Right ventricle myocardium superior (tissue), 1 donor: ENCODE data around the gene MRM2. TPM values are rescaled to one million over a fixed set of nuclear protein-coding genes. Genes with fewer than 3 reads are reported as not detected.

Source experiments
- ATAC-seq: fragments of 200-7000 bp; cut with Tn5 transposase; one replicate; pipeline ENCODE4 v1.9.1; 2020; ENCODE audit warnings: mild to moderate bottlenecking; ENCODE audit not compliant: poor library complexity
- DNase-seq: peaks from one replicate; pipeline ENCODE4 v3.0.0-alpha.2; 2020
- intact Hi-C: fragments of 100-400 bp; cut with DNase I; formaldehyde crosslinking; loops from one replicate; pipeline ENCODE4 v1.11.2; 2022
- total RNA-seq: library from RNA; stranded (reverse); fragmentation: NEBNext Ultra II Directional; extraction: Animal tissue kit (Norgen Biotek cat#: 25700); gene quantifications from one replicate; pipeline ENCODE4 v1.2.1, GENCODE V29; 2021
- donor health status: DM: no; HTN: yes; CAD: no; lungs with severe emphysema.

MRM2 gene
- total RNA-seq, 1 donor from 2014 or later, result 20.0 TPM

DNA sequence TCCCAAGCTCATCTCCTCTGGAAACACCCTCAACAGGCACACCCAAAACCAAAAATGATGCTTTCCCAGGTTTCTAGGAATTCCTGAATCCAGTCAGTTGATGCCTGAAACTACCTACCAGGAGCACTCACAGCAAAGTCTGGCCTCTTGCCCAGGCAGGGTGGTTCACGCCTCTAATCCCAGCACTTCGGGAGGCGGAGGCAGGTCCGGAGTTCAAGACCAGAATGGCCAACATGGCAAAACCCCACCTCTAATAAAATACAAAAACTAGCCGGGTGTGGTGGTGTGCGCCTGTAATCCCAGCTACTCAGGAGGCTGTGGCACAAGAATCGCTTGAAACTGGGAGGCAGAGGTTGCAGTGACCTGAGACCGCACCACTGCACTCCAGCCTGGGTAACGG, 11.1 kb downstream of the MRM2 start:
- intact Hi-C loops, result loop anchor here (5.0 kb wide), 1 partner anchor 81 kb away; the partner anchor contains the start of gene SNX8
- ATAC-seq, result no peak
- DNase-seq, result no peak

DNA sequence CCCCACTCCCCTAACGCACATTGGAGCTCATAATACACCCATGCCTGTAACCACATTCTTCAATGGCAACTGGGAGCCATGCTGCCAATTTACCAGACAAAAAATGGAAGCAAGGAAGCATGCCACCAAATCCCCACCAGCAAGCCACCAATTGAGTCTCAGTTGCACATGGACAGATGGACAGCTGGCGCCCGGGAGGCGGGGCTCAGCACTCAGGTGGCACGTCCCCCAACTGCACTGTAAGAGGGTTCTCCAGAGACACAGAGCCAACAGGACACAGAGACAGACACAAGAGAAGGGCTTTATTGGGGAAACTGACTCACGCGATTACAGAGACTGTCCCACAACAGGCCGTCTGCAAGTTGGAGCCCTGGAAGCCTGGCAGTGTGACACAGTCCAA, 11.8 kb downstream of the MRM2 start:
- DNase-seq, result no peak
- ATAC-seq, result no peak
- intact Hi-C loops, result loop anchor here (5.0 kb wide), 1 partner anchor 82 kb away; the partner anchor contains the start of gene SNX8

DNA sequence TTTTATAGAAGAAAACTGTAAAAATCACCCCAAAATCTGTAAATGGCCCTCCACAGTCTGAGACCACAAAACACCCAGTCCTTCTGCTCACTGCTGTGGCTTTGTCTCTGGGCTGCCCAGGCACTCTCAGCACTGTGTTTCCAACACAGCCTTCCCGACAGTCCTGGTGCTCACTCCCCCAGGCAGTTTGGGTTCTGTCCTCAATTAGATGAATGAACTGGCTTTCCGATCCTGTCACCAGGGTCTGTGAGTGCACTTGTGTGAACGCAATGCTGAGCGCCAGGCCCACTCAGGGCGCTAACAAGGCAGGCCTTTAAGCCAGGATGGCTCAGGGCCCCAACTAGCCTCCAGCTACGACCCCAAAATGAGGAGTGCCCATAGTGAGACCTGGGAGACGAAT, 12.5 kb downstream of the MRM2 start:
- ATAC-seq (no peak), DNase-seq (no peak)
- intact Hi-C loops, result no loop called here

DNA sequence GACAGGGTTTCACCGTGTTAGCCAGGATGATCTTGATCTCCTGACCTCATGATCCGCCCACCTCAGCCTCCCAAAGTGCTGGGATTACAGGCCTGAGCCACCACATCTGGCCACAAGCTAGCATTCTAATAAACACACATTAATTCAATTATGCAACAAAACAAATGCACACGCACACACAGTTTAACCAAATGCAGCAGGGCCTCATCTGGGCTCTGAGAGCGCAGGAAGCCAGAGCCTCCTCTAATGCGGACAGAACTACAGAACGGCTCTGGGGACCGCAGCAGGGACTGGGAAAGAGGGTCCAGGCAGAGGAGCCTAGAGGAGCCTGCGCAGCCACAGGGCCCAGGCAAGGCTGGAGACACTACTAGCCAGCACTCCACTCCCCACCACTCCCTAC, 13.1 kb downstream of the MRM2 start:
- ATAC-seq, result no peak
- no peak for DNase-seq
- intact Hi-C loops, result no loop called here

DNA sequence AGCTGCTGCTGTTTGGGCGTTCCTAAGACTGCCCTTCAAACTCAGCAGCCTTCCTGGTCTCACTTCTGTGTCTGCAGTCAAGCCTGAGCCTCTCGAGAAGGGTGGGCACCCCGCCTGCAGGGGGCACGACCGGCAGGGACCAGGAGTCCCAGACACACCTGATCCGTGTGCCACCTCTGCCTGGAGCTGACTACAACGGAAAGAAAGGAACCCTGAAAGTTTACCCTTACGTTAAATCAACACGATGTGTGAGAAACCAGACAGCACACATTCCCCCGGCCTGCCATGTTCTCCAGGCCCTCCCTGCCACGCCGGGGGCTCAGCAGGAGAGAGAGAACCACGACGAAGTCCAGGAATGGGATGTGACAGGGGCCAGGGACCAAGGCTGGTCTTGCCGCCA, 14.3 kb downstream of the MRM2 start:
- DNase-seq, result no peak
- ATAC-seq, result no peak
- intact Hi-C loops, result no loop called here

DNA sequence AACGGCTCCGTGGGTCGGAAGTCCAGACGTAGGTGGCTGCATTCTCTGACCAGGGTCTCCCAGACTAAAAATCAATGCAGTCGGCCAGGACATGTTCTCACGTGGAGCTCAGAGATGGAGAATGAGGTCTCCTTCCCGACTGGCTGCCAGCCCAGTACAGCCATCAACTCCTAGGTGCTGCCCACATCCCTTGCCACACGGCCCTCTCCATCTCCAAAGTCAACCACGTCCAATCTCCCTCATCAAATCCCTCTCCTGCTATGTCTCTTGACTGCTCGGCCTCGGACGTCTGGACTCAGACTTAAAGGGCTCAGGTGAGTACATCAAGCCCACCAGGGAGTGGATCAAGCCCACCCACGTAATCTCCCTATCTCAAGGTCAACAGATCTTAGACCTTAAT, 16.2 kb downstream of the MRM2 start:
- ATAC-seq, result no peak
- intact Hi-C loops, result no loop called here

DNA sequence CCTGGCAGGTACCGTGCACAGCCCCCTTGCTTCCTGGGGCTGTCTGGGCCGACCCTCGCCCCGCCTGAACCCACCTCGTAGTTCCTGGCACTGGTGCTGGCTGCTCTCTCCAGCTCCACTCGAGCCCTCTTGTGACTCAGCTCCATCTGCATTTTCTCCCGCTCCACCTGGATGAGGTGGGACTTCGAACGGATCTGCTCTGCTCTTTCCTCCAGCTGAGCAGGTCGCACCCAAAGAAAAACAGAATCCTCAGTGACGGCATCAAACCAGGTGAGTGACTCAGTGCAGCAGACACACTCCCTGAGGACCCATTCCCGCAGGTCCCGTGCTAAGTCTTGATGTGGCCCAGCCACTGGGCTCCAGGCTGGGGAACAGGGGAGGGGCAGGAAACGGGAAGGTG, 16.7 kb downstream of the MRM2 start:
- intact Hi-C loops, result no loop called here
- DNase-seq (no peak), ATAC-seq (peak; percentile 38)

More for the DNA sequence above, 16.2 kb downstream of the MRM2 start:
- no peak for DNase-seq

DNA sequence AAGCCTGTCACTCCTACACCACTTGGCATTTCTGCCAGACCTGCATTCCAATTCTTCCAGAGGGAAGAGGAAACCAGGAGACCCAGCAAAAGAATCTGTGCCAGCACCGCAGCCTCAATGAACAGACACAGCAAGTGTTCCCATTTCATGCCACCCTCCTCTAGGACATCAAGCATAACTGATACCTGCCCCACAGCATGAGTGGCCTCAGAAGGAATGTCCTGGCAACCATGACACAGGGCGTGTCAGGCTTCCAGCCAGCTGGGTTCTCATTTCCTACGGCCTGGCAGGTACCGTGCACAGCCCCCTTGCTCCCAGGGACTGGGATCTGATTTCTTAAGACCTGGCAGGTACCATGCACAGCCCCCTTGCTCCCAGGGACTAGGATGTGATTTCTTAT, 17.1 kb downstream of the MRM2 start:
- DNase-seq (no peak), ATAC-seq (peak; percentile 84)
- intact Hi-C loops, result no loop called here

DNA sequence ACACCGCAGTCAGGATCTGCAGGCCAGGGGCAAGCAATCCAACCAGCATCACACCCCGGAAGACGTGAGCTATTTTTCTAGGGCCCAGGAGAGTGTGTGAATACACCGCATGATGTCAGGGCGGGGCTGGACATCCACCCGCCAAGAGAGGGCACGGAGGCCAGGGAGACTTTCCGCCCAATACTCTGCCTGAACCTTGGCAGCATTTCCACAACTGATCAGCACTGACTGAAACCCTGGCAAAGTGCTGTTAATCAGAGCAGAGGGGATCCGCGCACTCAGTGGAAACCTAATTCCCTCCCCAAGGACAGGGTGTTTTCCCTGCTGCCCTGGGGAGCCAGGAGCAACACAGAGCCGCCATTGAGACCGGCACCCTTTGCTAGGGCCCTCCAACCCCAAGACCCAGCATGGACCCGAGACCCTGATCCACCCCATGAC, 17.5 kb downstream of the MRM2 start:
- intact Hi-C loops, result no loop called here
- DNase-seq (no peak), ATAC-seq (peak; percentile 8)

DNA sequence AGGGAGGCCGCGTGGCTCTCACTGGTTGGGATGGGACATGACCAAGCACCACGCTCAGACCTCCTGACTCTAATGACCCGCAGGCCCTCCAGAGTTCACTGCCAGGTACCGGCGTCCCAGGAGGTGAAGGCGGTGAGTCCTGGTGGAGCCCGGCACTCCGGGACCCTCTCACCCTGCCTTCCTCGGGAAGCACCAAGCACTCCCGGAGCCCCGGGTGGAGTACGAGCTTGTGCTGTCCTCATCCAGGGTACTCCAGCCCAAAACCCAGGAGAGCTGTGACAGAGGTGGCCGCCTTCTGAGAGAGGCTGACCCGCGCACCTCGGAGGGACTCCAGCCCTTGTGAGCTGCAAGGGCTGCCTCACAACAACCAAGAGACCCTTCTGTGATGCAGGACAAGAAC, 18.7 kb downstream of the MRM2 start:
- DNase-seq (no peak), ATAC-seq (no peak)
- intact Hi-C loops, result no loop called here

DNA sequence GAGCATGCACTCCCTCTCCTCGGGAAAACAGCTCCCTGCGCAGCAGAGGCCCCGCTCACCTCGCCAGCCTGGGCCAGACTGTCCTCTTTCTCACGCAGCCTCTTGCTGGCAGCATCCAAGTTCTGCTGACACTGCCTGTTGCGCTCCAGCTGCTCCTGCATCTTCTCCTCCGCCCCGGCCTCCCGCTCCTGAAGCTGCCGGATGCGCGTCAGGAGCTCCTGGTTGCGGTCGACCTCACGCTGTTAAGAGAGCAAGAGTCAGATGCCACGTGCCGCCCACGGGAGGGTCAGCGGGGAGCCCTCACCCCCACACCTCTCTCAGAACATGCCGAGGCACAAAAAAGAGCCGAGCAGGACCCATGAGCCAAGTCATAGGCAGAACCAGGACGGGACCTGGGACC, 19.5 kb downstream of the MRM2 start:
- ATAC-seq, result no peak
- no peak for DNase-seq
- intact Hi-C loops, result no loop called here

DNA sequence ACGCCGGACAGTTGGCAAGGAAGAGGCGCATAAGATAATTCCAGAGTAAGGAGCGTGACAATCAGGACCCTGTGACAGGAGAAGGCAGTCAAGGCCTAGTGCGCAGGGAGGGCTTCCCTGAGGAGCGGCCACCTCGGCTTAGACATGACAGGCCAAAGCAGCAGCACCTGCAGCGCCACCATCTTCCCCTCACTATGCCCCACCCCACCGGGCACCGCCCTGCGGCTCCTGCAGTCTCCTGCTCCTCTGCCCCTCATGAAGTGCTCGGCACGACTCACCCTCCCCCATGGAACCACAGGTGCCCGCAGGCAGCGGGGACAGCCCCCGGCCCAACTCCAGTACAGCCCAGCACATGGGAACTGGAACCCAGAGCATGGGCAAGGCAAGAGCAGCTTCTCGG, 21.1 kb downstream of the MRM2 start:
- no peak for DNase-seq
- intact Hi-C loops, result no loop called here
- no peak for ATAC-seq

DNA sequence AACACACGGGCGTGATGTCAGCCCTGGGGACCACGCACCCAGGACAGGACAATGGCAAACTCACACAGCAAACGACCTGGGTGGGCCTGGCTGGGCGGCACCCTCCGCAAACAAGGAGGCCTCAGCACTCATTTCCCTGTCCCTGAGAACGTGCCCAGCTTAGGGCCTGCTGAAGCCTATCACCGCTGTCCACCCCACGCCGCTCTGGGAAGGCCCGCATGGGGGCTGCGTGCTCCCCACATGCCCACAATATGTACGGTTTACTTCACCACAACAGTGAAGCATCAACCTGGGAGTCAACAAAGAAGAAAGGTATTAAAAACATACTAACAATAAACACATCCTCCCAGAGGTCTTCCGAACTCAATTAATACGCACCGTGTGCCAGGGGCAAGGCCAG, 21.5 kb downstream of the MRM2 start:
- ATAC-seq, result no peak
- intact Hi-C loops, result no loop called here
- no peak for DNase-seq

DNA sequence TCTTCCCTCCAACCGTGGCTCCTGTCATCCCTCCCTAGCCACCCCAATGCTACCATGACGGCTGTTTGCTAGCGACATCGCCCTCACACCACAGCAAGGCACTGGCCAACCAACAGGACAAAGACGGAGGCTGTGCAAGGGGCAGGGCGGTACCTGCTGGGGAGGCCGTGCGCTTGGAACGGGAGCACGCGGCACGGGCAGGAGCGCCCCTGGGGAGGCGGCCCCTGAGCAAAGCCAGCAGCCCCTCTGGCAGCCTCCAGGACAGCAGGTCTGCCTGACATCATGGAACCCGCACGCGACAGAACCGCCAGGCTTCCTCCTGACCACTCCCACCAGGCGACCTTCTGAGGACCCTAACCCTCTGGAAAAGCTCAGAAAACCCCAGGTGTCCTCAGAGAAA, 22.0 kb downstream of the MRM2 start:
- intact Hi-C loops, result no loop called here
- no peak for DNase-seq
- no peak for ATAC-seq

DNA sequence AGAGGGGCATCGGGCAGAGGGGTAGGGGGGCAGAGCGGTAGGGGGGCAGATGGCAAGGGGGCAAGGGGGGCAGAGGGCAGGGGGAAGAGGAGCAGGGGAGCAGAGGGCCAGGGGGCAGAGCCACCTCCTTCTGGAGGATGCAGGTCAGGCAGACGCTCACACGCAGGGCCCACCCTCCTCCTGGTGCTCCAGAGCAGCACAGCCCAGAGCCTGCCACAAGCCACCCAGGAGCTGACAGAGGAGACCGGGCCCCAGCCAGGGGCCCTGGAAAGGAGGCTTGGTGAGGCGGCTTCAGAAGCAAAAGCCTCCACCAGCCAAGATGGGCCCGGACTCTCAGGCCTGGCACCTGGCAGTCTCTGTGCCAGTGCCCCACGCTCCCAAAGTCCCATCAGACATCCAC, 22.4 kb downstream of the MRM2 start:
- DNase-seq (no peak), ATAC-seq (no peak)
- intact Hi-C loops, result no loop called here

DNA sequence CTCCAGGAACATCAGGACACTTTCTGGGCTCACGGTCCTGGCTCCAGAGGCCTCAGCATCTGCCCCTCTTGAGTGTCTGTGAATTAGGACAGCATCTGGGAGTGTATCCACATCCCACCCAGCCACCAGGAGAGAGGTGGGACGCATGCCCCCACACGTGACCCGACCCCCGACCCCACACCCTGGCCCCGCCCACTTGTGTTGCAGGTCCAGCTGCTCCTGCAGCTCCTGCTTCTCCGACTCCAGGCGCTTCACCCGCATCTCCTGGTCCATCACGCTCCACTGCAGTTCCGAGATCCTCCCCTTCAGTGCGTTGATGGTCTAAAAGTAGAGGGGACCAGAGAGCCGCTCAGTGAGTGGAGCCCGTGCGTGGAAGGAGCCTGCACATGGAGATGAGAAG, 22.9 kb downstream of the MRM2 start:
- ATAC-seq (no peak), DNase-seq (no peak)
- intact Hi-C loops, result no loop called here

DNA sequence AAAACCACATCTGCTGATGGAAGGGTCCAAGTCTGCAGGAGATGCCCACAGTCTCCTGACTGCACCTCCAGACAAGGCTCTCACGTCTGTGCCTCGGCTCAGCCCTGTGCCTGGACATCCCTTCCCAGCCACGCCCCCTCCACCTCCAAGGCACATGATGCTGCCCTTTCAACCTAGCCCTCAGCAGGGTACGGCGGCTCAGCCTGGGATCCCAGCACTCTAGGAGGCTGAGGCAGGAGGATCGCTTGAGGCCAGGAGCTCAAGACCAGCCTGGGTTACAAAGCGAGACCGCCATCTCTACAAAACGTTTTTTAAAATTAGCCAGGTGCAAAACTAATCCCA, 23.6 kb downstream of the MRM2 start:
- intact Hi-C loops, result no loop called here
- DNase-seq (no peak), ATAC-seq (no peak)

DNA sequence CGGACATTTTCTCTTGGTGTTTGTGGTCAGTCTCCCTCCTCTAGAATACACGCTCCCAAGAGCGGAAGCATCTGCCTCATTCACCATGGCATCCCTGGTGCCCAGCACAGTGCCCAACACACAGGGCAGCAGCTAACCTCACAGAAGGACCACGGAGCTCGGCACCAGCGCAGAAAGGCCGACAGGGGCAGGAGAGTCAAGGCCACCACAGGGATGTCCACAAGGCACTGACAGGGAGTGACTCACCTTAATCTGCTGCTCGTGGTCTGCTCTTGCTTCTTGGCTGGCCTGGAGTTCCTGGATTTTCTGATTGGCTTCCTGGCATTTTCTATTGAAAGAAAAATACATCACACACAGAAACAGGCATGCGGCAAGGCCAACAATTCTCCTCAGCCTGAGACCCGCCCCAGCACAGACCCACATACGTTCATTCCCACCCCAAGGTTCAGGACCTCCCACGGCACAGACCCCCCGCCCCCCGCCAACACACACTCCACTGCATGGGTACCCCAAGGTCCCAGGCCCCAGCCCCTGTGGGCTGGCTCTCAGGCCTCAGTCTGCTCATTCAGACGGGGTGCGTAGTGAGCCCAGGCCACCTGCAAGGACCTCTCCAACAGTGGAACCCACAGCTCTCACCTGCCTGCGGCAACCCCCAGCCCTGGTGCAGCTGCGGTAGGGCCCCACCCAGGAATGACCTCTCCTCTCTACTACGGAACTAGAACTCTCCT, 24.1 kb downstream of the MRM2 start:
- ATAC-seq (no peak), DNase-seq (no peak)
- intact Hi-C loops, result no loop called here

DNA sequence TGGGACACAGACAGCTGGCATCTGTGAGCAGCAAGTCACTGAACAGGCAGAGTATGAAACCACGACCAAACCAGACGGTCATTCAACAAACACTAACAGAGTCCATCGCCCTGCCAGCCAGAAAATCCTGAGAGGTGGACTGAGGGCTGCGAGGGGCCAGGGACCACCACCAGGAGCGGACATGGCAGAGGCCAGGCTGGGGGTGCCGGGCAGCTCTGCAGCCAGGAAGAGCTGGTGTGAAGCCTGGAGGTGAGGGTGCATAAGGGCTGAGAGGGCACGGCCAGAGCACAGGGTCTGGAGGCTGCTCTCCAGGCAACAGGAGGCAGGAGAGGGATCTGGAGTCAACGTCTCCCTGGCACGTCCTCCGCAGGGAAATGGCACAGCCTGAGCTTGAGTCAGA, 24.8 kb downstream of the MRM2 start:
- intact Hi-C loops, result no loop called here
- DNase-seq (no peak), ATAC-seq (no peak)

DNA sequence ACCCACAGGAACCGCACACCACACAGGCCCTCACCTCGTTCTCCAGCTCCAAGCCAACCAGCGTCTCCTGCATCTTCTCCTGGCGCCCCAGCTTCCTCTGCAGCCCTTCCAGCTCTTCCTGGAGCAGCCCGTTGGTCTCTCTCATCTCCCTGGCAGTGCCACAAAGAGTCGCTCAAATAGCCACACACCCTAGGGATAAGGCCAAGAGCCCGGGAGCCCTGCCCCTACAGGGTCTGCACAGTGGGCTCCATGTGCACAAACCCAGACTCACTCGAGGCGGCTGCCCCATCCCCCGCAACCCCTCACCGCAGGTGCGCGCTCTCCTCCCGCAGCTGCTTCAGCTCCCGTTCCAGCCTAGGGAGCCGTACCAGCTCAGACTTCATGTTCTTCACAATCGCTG, 26.2 kb downstream of the MRM2 start:
- DNase-seq, result no peak
- intact Hi-C loops, result no loop called here
- ATAC-seq, result no peak

DNA sequence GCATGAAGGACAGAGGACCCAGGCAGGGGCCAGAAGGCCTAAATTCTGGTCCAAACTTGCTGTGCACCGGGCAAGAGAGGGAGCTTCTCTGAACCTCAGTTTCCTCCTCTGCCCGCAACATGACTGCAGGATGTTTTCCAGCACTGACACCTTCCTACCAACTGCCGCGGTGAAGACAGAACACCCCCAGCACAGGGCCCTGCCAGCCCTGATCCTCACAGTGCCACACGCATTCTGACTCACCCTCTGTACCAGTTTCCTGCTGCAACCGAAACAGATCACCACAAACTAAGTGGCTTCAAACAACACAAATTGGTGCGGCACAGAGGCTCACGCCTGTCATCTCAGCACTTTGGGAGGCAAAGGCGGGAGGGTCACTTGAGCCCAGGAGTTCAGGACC, 27.4 kb downstream of the MRM2 start:
- DNase-seq (peak; percentile 14), ATAC-seq (peak; percentile 29)
- intact Hi-C loops, result loop anchor here (5.0 kb wide), 2 partner anchors 552 to 632 kb away; no protein-coding TSS in a partner anchor
